GM23338 (cell line): ENCODE measurements around the gene RUVBL1. TPM values are rescaled to one million over a fixed set of nuclear protein-coding genes. Genes with fewer than 3 reads are reported as not detected.

Experiments used
- ATAC-seq: fragments of 200-7000 bp; cut with Tn5 transposase; 3 replicates; pipeline ENCODE4 v1.9.1; 2020
- DNase-seq: peaks from one replicate; pipeline ENCODE4 v3.0.0-alpha.2; 2015; ENCODE audit warnings: low spot score
- H2AFZ ChIP-seq: fragments of 200-600 bp; sonication (generic); 2 replicates; pipeline ENCODE4 v1.8.0; 2016; ENCODE audit warnings: antibody characterized with exemption, mild to moderate bottlenecking, moderate library complexity
- H3F3A ChIP-seq: fragments of 200-600 bp; sonication (generic); replicated peaks from 2 replicates; pipeline ENCODE4 v1.8.0; 2017; ENCODE audit warnings: antibody characterized with exemption, mixed run types, low read depth
- H3K27ac ChIP-seq: fragments of 200-600 bp; sonication (generic); 2 replicates; pipeline ENCODE4 v1.6.1; 2016; ENCODE audit warnings: low read depth
- H3K27me3 ChIP-seq: fragments of 200-600 bp; sonication (generic); 2 replicates; pipeline ENCODE4 v1.8.0; 2016; ENCODE audit warnings: mild to moderate bottlenecking, mixed run types, moderate library complexity; ENCODE audit not compliant: insufficient read depth
- H3K36me3 ChIP-seq: fragments of 200-600 bp; sonication (generic); 2 replicates; pipeline ENCODE4 v1.8.0; 2016; ENCODE audit warnings: mild to moderate bottlenecking; ENCODE audit not compliant: insufficient read depth
- H3K4me1 ChIP-seq: fragments of 200-600 bp; sonication (generic); 2 replicates; pipeline ENCODE4 v1.8.0; 2016; ENCODE audit warnings: mild to moderate bottlenecking, moderate library complexity; ENCODE audit not compliant: insufficient read depth
- H3K4me2 ChIP-seq: fragments of 200-600 bp; sonication (generic); 2 replicates; pipeline ENCODE4 v1.7.1; 2017; ENCODE audit warnings: mixed run types
- H3K4me3 ChIP-seq: fragments of 200-600 bp; sonication (generic); 2 replicates; pipeline ENCODE4 v1.6.1; 2016; ENCODE audit warnings: mixed run types
- H3K79me2 ChIP-seq: fragments of 200-600 bp; sonication (generic); replicated peaks from 2 replicates; pipeline ENCODE4 v1.8.0; 2017; ENCODE audit warnings: mild to moderate bottlenecking; ENCODE audit not compliant: insufficient read depth
- H3K9me2 ChIP-seq: fragments of 200-600 bp; sonication (generic); 2 replicates; pipeline ENCODE4 v1.8.0; 2017; ENCODE audit not compliant: insufficient read depth
- H4K20me1 ChIP-seq: fragments of 200-600 bp; sonication (generic); replicated peaks from 2 replicates; pipeline ENCODE4 v1.8.0; 2017; ENCODE audit warnings: mild to moderate bottlenecking; ENCODE audit not compliant: insufficient read depth
- H3K27ac Mint-ChIP-seq: 2 replicates; pipeline ENCODE4 v1.8.0; 2020; ENCODE audit warnings: inconsistent platforms, mild to moderate bottlenecking, moderate library complexity, mixed read lengths
- H3K27me3 Mint-ChIP-seq: 3 replicates; pipeline ENCODE4 v1.8.0; 2022; ENCODE audit warnings: low read depth, mild to moderate bottlenecking, moderate library complexity, mixed read lengths, inconsistent platforms; ENCODE audit not compliant: insufficient read depth, poor library complexity
- H3K36me3 Mint-ChIP-seq: 3 replicates; pipeline ENCODE4 v1.8.0; 2021; ENCODE audit warnings: low read depth, mild to moderate bottlenecking, inconsistent platforms, moderate library complexity, mixed read lengths
- H3K4me1 Mint-ChIP-seq: 3 replicates; pipeline ENCODE4 v1.8.0; 2020; ENCODE audit warnings: mild to moderate bottlenecking, inconsistent platforms, mixed read lengths
- H3K4me3 Mint-ChIP-seq: 3 replicates; pipeline ENCODE4 v1.8.0; 2021; ENCODE audit warnings: moderate library complexity, mild to moderate bottlenecking, inconsistent platforms, mixed read lengths
- H3K9me3 Mint-ChIP-seq: 3 replicates; pipeline ENCODE4 v1.8.0; 2020; ENCODE audit warnings: moderate library complexity, mild to moderate bottlenecking, inconsistent platforms, mixed read lengths
- EZH2 ChIP-seq: fragments of 200-600 bp; sonication (generic); IDR thresholded peaks from one replicate; pipeline ENCODE4 v1.8.0; 2017; ENCODE audit warnings: antibody characterized with exemption, mild to moderate bottlenecking, low read depth; ENCODE audit not compliant: unreplicated experiment
- NANOG ChIP-seq: IDR thresholded peaks from 2 replicates; pipeline ENCODE4 v1.6.1; 2016; ENCODE audit warnings: antibody characterized with exemption, borderline replicate concordance
- POLR2AphosphoS5 ChIP-seq: IDR thresholded peaks from 2 replicates; pipeline ENCODE4 v1.6.1; 2016; ENCODE audit warnings: antibody characterized with exemption, low read depth
- polyA plus RNA-seq: library from polyadenylated mRNA; unstranded; fragments of >200 nt; fragmentation: Nextera tagmentation; extraction: Ambion mirVana; gene quantifications from 2 replicates; pipeline ENCODE4 v1.2.1, GENCODE V29; 2016
- total RNA-seq: library from RNA; depleted of rRNA; stranded (reverse); fragments of >200 nt; shearing (Covaris generic); gene quantifications from 2 replicates; pipeline ENCODE4 v1.2.3, GENCODE V29; 2014
- TF ChIP-seq, protein P1 (sequence below): fragments of 250-450 bp; sonication (Bioruptor Pico); IDR thresholded peaks from 2 replicates; pipeline ENCODE4 v1.5.0; 2020; ENCODE audit warnings: mild to moderate bottlenecking, moderate library complexity
- TF ChIP-seq, protein P2 (sequence below): IDR thresholded peaks from 2 replicates; pipeline ENCODE4 v1.6.1; 2016; ENCODE audit warnings: antibody characterized with exemption

RUVBL1 gene
- total and polyA plus RNA-seq, 2 experiments from 2014 or later: 133 to 136 TPM

DNA sequence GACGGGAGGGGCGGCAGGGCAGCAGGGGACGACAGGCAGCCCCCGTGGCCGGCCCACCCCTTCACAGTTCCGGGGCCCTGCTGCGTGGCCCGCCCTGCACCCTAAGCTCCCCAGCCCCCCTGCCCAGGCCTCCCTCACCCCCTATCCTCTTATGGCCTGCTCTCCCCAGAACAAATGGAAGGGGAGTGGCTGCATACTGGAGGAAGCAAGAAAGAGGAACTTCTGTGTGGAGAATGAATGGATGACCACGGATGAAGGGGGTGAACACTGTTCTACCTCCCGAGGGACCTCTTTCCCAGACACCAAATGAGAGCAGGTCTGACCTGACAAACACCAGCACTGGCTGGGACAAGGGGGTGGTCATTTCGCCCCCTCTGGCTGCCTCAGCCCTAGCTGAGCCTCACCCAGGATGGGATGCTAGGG is 46.4 kb downstream of the RUVBL1 start:
- no peak for DNase-seq
- no peaks in the 10 kb centered on the region for H3K9me2 ChIP-seq
- Mint-ChIP-seq H3K27ac (no peak overlapping the region), H3K27me3 (peaks cover 15% of the 10 kb centered on the region), H3K9me3 (no peaks in the 10 kb centered on the region), H3K4me1 (peaks cover 12% of the 10 kb centered on the region), H3K4me3 (peak overlapping the region; percentile 54; the same call in 2 of the 3 replicates), H3K36me3 (peaks cover 39% of the 10 kb centered on the region)
- peak overlapping the region; percentile 68 for H3K4me3 ChIP-seq
- TF ChIP-seq, protein P1, sequence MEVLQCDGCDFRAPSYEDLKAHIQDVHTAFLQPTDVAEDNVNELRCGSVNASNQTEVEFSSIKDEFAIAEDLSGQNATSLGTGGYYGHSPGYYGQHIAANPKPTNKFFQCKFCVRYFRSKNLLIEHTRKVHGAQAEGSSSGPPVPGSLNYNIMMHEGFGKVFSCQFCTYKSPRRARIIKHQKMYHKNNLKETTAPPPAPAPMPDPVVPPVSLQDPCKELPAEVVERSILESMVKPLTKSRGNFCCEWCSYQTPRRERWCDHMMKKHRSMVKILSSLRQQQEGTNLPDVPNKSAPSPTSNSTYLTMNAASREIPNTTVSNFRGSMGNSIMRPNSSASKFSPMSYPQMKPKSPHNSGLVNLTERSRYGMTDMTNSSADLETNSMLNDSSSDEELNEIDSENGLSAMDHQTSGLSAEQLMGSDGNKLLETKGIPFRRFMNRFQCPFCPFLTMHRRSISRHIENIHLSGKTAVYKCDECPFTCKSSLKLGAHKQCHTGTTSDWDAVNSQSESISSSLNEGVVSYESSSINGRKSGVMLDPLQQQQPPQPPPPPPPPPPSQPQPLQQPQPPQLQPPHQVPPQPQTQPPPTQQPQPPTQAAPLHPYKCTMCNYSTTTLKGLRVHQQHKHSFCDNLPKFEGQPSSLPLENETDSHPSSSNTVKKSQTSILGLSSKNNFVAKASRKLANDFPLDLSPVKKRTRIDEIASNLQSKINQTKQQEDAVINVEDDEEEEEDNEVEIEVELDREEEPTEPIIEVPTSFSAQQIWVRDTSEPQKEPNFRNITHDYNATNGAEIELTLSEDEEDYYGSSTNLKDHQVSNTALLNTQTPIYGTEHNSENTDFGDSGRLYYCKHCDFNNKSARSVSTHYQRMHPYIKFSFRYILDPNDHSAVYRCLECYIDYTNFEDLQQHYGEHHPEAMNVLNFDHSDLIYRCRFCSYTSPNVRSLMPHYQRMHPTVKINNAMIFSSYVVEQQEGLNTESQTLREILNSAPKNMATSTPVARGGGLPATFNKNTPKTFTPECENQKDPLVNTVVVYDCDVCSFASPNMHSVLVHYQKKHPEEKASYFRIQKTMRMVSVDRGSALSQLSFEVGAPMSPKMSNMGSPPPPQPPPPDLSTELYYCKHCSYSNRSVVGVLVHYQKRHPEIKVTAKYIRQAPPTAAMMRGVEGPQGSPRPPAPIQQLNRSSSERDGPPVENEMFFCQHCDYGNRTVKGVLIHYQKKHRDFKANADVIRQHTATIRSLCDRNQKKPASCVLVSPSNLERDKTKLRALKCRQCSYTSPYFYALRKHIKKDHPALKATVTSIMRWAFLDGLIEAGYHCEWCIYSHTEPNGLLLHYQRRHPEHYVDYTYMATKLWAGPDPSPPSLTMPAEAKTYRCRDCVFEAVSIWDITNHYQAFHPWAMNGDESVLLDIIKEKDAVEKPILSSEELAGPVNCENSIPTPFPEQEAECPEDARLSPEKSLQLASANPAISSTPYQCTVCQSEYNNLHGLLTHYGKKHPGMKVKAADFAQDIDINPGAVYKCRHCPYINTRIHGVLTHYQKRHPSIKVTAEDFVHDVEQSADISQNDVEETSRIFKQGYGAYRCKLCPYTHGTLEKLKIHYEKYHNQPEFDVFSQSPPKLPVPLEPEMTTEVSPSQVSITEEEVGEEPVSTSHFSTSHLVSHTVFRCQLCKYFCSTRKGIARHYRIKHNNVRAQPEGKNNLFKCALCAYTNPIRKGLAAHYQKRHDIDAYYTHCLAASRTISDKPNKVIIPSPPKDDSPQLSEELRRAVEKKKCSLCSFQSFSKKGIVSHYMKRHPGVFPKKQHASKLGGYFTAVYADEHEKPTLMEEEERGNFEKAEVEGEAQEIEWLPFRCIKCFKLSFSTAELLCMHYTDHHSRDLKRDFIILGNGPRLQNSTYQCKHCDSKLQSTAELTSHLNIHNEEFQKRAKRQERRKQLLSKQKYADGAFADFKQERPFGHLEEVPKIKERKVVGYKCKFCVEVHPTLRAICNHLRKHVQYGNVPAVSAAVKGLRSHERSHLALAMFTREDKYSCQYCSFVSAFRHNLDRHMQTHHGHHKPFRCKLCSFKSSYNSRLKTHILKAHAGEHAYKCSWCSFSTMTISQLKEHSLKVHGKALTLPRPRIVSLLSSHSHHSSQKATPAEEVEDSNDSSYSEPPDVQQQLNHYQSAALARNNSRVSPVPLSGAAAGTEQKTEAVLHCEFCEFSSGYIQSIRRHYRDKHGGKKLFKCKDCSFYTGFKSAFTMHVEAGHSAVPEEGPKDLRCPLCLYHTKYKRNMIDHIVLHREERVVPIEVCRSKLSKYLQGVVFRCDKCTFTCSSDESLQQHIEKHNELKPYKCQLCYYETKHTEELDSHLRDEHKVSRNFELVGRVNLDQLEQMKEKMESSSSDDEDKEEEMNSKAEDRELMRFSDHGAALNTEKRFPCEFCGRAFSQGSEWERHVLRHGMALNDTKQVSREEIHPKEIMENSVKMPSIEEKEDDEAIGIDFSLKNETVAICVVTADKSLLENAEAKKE (CRISPR knock-in tag): no peak
- TF ChIP-seq NANOG (no peak), POLR2AphosphoS5 (no peak), EZH2 (no peak)
- TF ChIP-seq, protein P2, sequence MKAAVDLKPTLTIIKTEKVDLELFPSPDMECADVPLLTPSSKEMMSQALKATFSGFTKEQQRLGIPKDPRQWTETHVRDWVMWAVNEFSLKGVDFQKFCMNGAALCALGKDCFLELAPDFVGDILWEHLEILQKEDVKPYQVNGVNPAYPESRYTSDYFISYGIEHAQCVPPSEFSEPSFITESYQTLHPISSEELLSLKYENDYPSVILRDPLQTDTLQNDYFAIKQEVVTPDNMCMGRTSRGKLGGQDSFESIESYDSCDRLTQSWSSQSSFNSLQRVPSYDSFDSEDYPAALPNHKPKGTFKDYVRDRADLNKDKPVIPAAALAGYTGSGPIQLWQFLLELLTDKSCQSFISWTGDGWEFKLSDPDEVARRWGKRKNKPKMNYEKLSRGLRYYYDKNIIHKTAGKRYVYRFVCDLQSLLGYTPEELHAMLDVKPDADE: no peak
- ATAC-seq: no peak
- no peak overlapping the region for H2AFZ ChIP-seq
- peaks cover 2% of the 10 kb centered on the region; the same call in 1 of the 2 replicates for H3K36me3 ChIP-seq
- no peaks in the 10 kb centered on the region for H3K79me2 ChIP-seq
- H3K27me3 ChIP-seq: no peaks in the 10 kb centered on the region
- H3K27ac ChIP-seq: no peak overlapping the region
- H3F3A ChIP-seq: 0 out of 2 replicates have a peak, but pooled peaks cover 4% of the 10 kb centered on the region
- peaks cover 15% of the 10 kb centered on the region; the same call in 1 of the 2 replicates for H3K4me1 ChIP-seq
- peaks cover 27% of the 10 kb centered on the region for H4K20me1 ChIP-seq
- H3K4me2 ChIP-seq: peak overlapping the region; percentile 93
